Measurements from ENCODE around the gene OSGIN1.

OSGIN1 gene

DNA sequence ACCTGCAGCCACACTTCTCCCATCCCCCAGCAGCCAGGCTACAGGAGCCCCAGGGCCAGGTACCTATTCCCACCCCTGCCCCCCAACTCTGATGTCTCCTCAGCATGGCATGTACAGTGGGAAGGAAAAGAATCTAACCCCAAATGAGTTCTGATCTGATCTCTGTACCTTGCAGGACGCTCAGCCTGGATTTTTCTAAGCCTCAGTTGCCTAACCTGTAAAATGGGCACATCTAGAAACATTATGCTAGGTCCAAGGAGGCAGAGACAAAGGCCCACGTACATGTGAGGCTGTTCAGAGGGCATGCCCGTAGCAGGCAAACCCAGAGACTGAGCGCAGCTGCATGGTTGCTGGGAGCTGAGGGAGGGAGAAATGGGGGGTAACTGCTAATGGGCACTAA, 54.5 kb downstream of the OSGIN1 start:
- DNase-seq, result no peak

DNA sequence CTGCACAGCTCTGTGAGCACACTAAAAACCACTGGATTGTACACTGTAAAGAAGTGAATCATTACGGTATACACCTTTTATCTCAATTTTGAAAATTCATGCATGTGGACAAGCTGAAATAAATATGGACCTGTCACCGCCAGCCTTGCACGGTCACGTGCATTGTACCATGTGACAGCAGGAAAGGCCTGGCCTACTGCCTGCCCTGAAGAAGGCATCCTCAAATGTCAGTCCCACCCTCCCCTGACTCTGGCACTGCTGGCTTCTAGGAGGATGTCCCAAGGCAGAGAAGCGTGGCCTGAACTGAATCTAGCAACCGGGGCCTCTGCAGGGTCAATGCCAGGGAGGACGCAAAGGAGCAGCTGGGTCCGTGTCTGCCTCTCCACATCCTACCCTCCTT, 54.9 kb downstream of the OSGIN1 start:
- no peak for DNase-seq

DNA sequence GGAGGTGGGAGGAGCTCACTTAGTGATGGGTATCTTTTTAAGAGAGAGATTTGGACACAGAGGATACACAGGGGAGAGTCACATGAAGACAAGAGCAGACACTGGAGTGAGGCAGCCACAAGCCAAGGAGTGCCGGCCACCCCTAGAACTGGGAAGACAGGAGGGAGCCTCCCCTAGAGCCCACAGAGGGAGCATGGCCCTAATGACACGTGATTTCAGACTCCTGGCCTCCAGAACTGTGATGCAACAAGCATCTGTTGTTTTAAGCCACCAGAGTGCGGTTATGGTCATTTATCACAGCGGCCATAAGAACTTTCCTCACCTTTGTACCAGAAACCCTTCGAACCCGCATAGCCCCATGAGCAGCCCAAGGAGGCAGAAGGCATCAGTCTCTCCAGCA, 56.2 kb downstream of the OSGIN1 start:
- no peak for DNase-seq

DNA sequence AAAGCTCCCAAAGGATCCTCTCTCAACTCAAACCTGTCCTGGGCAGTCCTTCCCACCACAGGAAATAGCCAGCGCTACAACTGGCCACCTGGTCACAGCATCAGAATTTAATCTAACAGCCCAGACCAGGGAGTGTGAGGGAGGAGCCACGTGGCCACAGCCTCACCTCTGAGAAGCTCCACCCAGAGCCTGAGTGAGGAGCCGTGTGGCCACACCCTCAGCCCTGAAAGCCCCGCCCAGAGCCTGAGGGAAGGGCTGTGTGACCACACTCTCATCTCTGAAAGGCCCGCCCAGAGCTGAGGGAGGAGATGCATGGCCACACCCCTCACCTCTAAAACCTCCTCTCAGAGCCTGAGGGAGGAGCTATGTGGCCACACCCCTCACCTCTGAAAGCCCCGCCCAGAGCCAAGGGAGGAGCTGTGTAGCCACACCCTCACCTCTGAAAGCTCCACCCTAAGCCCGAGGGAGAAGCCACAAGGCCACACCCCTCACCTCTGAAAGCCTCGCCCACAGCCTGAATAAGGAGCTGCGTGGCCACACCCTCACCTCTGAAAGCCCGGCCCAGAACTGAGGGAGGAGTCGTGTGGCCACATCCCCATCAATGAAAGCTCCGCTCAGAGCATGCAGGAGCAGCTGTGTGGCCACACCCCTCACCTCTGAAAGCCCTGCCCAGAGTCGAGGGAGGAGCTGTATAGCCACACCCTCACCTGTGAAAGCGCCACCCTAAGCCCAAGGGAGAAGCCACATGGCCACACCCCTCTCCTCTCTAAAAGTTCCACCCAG, 60.9 kb downstream of the OSGIN1 start:
- DNase-seq, result no peak

DNA sequence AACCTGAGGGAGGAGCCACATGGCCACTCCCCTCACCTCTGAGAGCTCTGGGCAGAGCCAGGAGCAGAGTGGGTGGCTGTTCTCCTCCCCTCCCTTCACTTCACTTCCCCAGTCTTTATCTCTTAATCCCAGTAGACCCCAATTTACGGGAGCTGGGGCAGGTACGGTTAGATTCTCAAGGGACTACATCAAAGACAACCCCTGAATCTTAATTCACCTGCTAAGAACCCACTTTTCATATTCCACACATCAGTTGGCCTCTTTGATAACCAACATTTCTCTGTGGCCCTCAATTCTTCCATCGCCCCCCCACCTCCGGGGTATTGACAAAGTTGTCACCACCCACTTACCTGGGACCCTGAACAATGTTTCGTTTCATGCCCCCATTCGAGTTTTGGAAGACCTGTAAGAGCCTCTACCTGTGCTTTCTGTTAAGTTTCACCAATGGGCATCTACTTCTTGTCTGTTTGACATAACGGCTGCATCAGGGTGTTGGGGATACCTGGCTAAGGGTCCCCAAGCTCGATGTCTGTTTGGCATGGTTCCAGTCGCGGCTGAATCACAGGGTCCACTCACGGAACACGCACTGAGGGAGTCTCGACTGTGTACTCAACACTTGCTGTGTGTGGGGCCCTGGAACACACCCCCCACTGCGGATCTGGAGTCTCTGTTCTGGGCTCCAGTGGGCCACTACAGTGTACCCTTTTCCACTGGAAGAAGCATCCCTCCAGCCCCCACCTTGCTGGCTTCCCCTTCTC, 61.7 kb downstream of the OSGIN1 start:
- DNase-seq, result no peak

DNA sequence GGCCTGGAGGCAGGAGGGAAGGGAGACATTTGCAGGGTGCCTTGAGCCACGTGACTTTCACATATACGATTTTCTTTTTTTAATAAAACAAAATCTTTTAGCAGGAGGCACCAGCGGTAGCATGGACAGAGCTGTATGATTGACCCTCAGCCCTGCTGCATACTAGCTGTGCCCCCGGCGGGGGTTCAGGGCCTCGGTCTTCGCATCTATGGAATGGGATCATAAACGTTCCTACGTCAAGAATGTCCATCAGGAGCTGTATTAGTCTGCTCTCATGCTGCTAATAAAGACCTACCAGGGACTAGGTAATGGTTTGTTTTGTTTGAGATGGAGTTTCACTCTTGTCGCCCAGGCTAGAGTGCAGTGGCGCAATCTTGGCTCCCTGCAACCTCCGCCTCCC, 62.4 kb downstream of the OSGIN1 start:
- DNase-seq, result no peak

Data from activated gamma-delta T cell (primary cell).